SK-N-SH (cell line): ENCODE data around the gene NUTM2A. TPM values are rescaled to one million over a fixed set of nuclear protein-coding genes. Genes with fewer than 3 reads are reported as not detected.
"Not testable (repeated sequence)": the region's sequence is repeated elsewhere in the genome, so short reads cannot be mapped to it uniquely, and the experiment has no call there.

ENCODE experiments used
- CTCF ChIA-PET: fragments of 300-600, 350-600 bp; formaldehyde crosslinking; extraction: SDS; loops from one replicate; lab custom pipeline; 2021; lab: Yijun Ruan, JAX
- POLR2A ChIA-PET: fragments of 350-600 bp; sonication (Branson Sonifier 250); formaldehyde crosslinking; extraction: SDS; loops from one replicate; lab custom pipeline; 2020; ENCODE audit warnings: antibody characterized with exemption, inconsistent platforms; lab: Yijun Ruan, JAX
- DNase-seq: peaks from one replicate; pipeline ENCODE4 v3.0.0; 2012
- H2AFZ ChIP-seq: fragments of 200-600 bp; sonication (generic); 2 replicates; pipeline ENCODE4 v1.8.1; 2016; ENCODE audit warnings: antibody characterized with exemption, mild to moderate bottlenecking, low read depth
- H3F3A ChIP-seq: fragments of 200-600 bp; sonication (generic); replicated peaks from 2 replicates; pipeline ENCODE3; 2016; ENCODE audit warnings: antibody characterized with exemption, mild to moderate bottlenecking; ENCODE audit not compliant: insufficient read depth
- H3K27ac ChIP-seq, 2 experiments: fragments of 200-500 bp in 1 of 2; fragments of 200-600 bp in 1 of 2; sonication (Bioruptor generic) in 1 of 2; sonication (generic), shearing (Covaris generic) in 1 of 2; 2 replicates each; pipeline versions ENCODE4 v1.5.1 to v1.6.1; 2014 to 2016; ENCODE audit warnings: low read depth in 2 of 2, inconsistent platforms in 1 of 2, low read length in 1 of 2, mild to moderate bottlenecking in 1 of 2, mixed read lengths in 1 of 2
- H3K27me3 ChIP-seq: fragments of 200-600 bp; sonication (generic), shearing (Covaris generic); 2 replicates; pipeline ENCODE4 v1.6.1; 2016; ENCODE audit warnings: mixed run types; ENCODE audit not compliant: insufficient read depth
- H3K36me3 ChIP-seq, 2 experiments: fragments of 200-500 bp in 1 of 2; fragments of 200-600 bp in 1 of 2; sonication (Bioruptor generic) in 1 of 2; sonication (generic) in 1 of 2; replicated peaks in 1 of 2; 2 replicates each; pipeline versions ENCODE3 to v1.5.1; 2014 to 2016; ENCODE audit warnings: low read length in 1 of 2, mild to moderate bottlenecking in 1 of 2; ENCODE audit not compliant: insufficient read depth in 2 of 2, control insufficient read depth in 1 of 2
- H3K4me1 ChIP-seq, 2 experiments: fragments of 200-500 bp in 1 of 2; fragments of 200-600 bp in 1 of 2; sonication (Bioruptor generic) in 1 of 2; sonication (generic), shearing (Covaris generic) in 1 of 2; 2 replicates each; pipeline versions ENCODE4 v1.5.1 to v1.6.1; 2014 to 2016; ENCODE audit warnings: low read depth in 1 of 2, low read length in 1 of 2, mixed run types in 1 of 2; ENCODE audit not compliant: insufficient read depth in 2 of 2, control insufficient read depth in 1 of 2
- H3K4me2 ChIP-seq: fragments of 200-600 bp; sonication (generic), shearing (Covaris generic); 2 replicates; pipeline ENCODE4 v1.6.1; 2017; ENCODE audit warnings: mixed run types
- H3K4me3 ChIP-seq, 2 experiments: fragments of 200-500 bp in 1 of 2; fragments of 200-600 bp in 1 of 2; sonication (Bioruptor generic) in 1 of 2; sonication (generic), shearing (Covaris generic) in 1 of 2; 2 replicates each; pipeline versions ENCODE4 v1.5.1 to v1.8.1; 2014 to 2016; ENCODE audit warnings: low read depth in 2 of 2, inconsistent platforms in 1 of 2, low read length in 1 of 2, mild to moderate bottlenecking in 1 of 2, mixed read lengths in 1 of 2, moderate library complexity in 1 of 2
- H3K79me2 ChIP-seq: fragments of 200-600 bp; sonication (generic); 2 replicates; pipeline ENCODE4 v1.8.1; 2017; ENCODE audit warnings: mild to moderate bottlenecking; ENCODE audit not compliant: insufficient read depth
- H3K9ac ChIP-seq: fragments of 200-600 bp; sonication (generic); 2 replicates; pipeline ENCODE4 v1.6.1; 2017; ENCODE audit warnings: mixed run types
- H3K9me2 ChIP-seq: fragments of 200-600 bp; sonication (generic); 2 replicates; pipeline ENCODE4 v1.6.1; 2017; ENCODE audit warnings: mixed run types
- H3K9me3 ChIP-seq: fragments of 200-600 bp; sonication (generic); 2 replicates; pipeline ENCODE4 v1.6.1; 2017; ENCODE audit warnings: mixed run types, mild to moderate bottlenecking, moderate library complexity
- H4K20me1 ChIP-seq: fragments of 200-600 bp; sonication (generic); 2 replicates; pipeline ENCODE4 v1.6.1; 2017; ENCODE audit warnings: mild to moderate bottlenecking, mixed run types; ENCODE audit not compliant: insufficient read depth
- WGBS: methylation state at CpG from one replicate; pipeline ENCODE4 v1.1.6; 2017; ENCODE audit warnings: low lambda C conversion rate; 5-methylcytosine and 5-hydroxymethylcytosine counted together
- polyA plus RNA-seq, 3 experiments: library from polyadenylated mRNA; depleted of rRNA; stranded (reverse); fragments of >200 nt; gene quantifications; 2 replicates each; pipeline ENCODE4 v1.2.3, GENCODE V29; 2012

Gene NUTM2A
- polyA plus RNA-seq, 1 of the 3 experiments (the other 2 are of a cell fraction): 0.38 TPM

GRCh38 chr10:87237244-87237643, 12.0 kb downstream of the NUTM2A start:
- H3K9ac ChIP-seq, CTCF ChIA-PET, H2AFZ ChIP-seq, H3K27ac ChIP-seq, H3K9me3 ChIP-seq, H4K20me1 ChIP-seq, H3F3A ChIP-seq, H3K4me1 ChIP-seq, POLR2A ChIA-PET, H3K79me2 ChIP-seq, H3K4me3 ChIP-seq, DNase-seq, H3K4me2 ChIP-seq, H3K9me2 ChIP-seq, H3K27me3 ChIP-seq, H3K36me3 ChIP-seq: not testable (repeated sequence)
- WGBS: 100% methylated on average over 3 of the region's 5 CpGs

- H3K4me1 ChIP-seq, H3K27me3 ChIP-seq, H3K9me3 ChIP-seq, POLR2A ChIA-PET, H3F3A ChIP-seq, H3K79me2 ChIP-seq, DNase-seq, H3K36me3 ChIP-seq, H4K20me1 ChIP-seq, H3K9ac ChIP-seq, H3K9me2 ChIP-seq, H3K27ac ChIP-seq, H3K4me2 ChIP-seq, H3K4me3 ChIP-seq, H2AFZ ChIP-seq, CTCF ChIA-PET: not testable (repeated sequence)
- WGBS: 89% methylated on average over 5 of the region's 6 CpGs
Measured at GRCh38 chr10:87239346-87239808, 14.1 kb downstream of the NUTM2A start.

GRCh38 chr10:87242192-87242591, 16.9 kb downstream of the NUTM2A start:
- H3K36me3 ChIP-seq, H3K4me1 ChIP-seq, H3K4me2 ChIP-seq, H3K79me2 ChIP-seq, H3K9me3 ChIP-seq, CTCF ChIA-PET, DNase-seq, H3K9ac ChIP-seq, H3K27ac ChIP-seq, H3K27me3 ChIP-seq, H3F3A ChIP-seq, POLR2A ChIA-PET, H3K9me2 ChIP-seq, H2AFZ ChIP-seq, H4K20me1 ChIP-seq, H3K4me3 ChIP-seq: not testable (repeated sequence)
- WGBS: 82% methylated on average over 3 of the region's 3 CpGs

- CTCF ChIA-PET, H3K4me1 ChIP-seq, POLR2A ChIA-PET, H4K20me1 ChIP-seq, H2AFZ ChIP-seq, H3K36me3 ChIP-seq, H3F3A ChIP-seq, H3K27ac ChIP-seq, H3K9ac ChIP-seq, H3K79me2 ChIP-seq, H3K9me3 ChIP-seq, H3K4me2 ChIP-seq, H3K27me3 ChIP-seq, H3K4me3 ChIP-seq, H3K9me2 ChIP-seq, DNase-seq: not testable (repeated sequence)
- 60% methylated on average over 1 of the region's 3 CpGs for WGBS
Measured at GRCh38 chr10:87247335-87247734, 22.1 kb downstream of the NUTM2A start.

- H3K4me3 ChIP-seq, DNase-seq, H3K4me2 ChIP-seq, H4K20me1 ChIP-seq, POLR2A ChIA-PET, H3K9me2 ChIP-seq, H3K9me3 ChIP-seq, H3K36me3 ChIP-seq, H3K27me3 ChIP-seq, CTCF ChIA-PET, H3K4me1 ChIP-seq, H2AFZ ChIP-seq, H3K9ac ChIP-seq, H3K79me2 ChIP-seq, H3F3A ChIP-seq, H3K27ac ChIP-seq: not testable (repeated sequence)
- WGBS: 40% methylated on average over 1 of the region's 1 CpG
Measured at GRCh38 chr10:87248818-87249353, 23.6 kb downstream of the NUTM2A start.

GRCh38 chr10:87280749-87281392, 55.6 kb downstream of the NUTM2A start:
- POLR2A ChIA-PET: not testable (repeated sequence)

More at GRCh38 chr10:87280749-87281392, 55.6 kb downstream of the NUTM2A start:
- H4K20me1 ChIP-seq, H3K27ac ChIP-seq, H3K4me1 ChIP-seq, CTCF ChIA-PET, H3K9me2 ChIP-seq, H3K4me2 ChIP-seq, H3K36me3 ChIP-seq, H3K79me2 ChIP-seq, H3F3A ChIP-seq, H3K27me3 ChIP-seq, H3K9ac ChIP-seq, H3K9me3 ChIP-seq, H2AFZ ChIP-seq, H3K4me3 ChIP-seq, DNase-seq: not testable (repeated sequence)
- WGBS: no CpG with 5 or more reads among the region's 1 CpG
